UCSD-AML1 (cell line): ENCODE measurements around the gene TMPRSS9.

Source experiments
- DNase-seq: peaks from one replicate; lab custom pipeline; 2025; ENCODE audit not compliant: unreplicated experiment; lab: John Stamatoyannopoulos, UW

TMPRSS9 gene

GRCh38 chr19:2359992-2360685 is at the start of gene TMPRSS9:
TSS of gene TMPRSS9 (plus strand) at chr19:2360265. CDS start at chr19:2389786, 29,521 bp downstream.
- no peak for DNase-seq

- DNase-seq: no peak
Observed at GRCh38 chr19:2311093-2311492, 49.0 kb upstream of the TMPRSS9 start.

GRCh38 chr19:2312820-2313501 is 47.1 kb upstream of the TMPRSS9 start:
- DNase-seq: no peak

- no peak for DNase-seq
Observed at GRCh38 chr19:2315121-2315817, 44.8 kb upstream of the TMPRSS9 start.

GRCh38 chr19:2315818-2316353 is 44.2 kb upstream of the TMPRSS9 start:
- peak; percentile 86 for DNase-seq

GRCh38 chr19:2317300-2317699 is 42.8 kb upstream of the TMPRSS9 start:
- DNase-seq: no peak

- no peak for DNase-seq
Observed at GRCh38 chr19:2317756-2318155, 42.3 kb upstream of the TMPRSS9 start.

GRCh38 chr19:2318923-2319322 is 41.1 kb upstream of the TMPRSS9 start:
- DNase-seq: no peak

- no peak for DNase-seq
Observed at GRCh38 chr19:2319551-2319950, 40.5 kb upstream of the TMPRSS9 start.

GRCh38 chr19:2320049-2320448 is 40.0 kb upstream of the TMPRSS9 start:
- DNase-seq: no peak

GRCh38 chr19:2320939-2321338 is 39.1 kb upstream of the TMPRSS9 start:
- DNase-seq: no peak

- no peak for DNase-seq
Observed at GRCh38 chr19:2321565-2322283, 38.3 kb upstream of the TMPRSS9 start.

- no peak for DNase-seq
Observed at GRCh38 chr19:2323707-2324106, 36.4 kb upstream of the TMPRSS9 start.

- DNase-seq: no peak
Observed at GRCh38 chr19:2324220-2324948, 35.7 kb upstream of the TMPRSS9 start.

GRCh38 chr19:2325281-2326046 is 34.6 kb upstream of the TMPRSS9 start:
- no peak for DNase-seq

GRCh38 chr19:2326699-2327360 is 33.2 kb upstream of the TMPRSS9 start:
- DNase-seq: no peak

GRCh38 chr19:2327773-2328400 is 32.2 kb upstream of the TMPRSS9 start:
- peak; percentile 44 for DNase-seq

- peak; percentile 93 for DNase-seq
Observed at GRCh38 chr19:2328401-2329148, 31.5 kb upstream of the TMPRSS9 start, which contains the start of the genes LSM7 and SPPL2B. TSS of gene LSM7 (minus strand) at chr19:2328586. CDS start at chr19:2328566, 20 bp downstream. TSS of gene SPPL2B (plus strand) at chr19:2328684. CDS start at chr19:2328710, 26 bp downstream.
